Fibroblast of the aortic adventitia (primary cell): Measurements from ENCODE around the gene OR7C1. TPM values are rescaled to one million over a fixed set of nuclear protein-coding genes. Genes with fewer than 3 reads are reported as not detected.

Experiments
- DNase-seq: peaks from one replicate; pipeline ENCODE4 v3.0.0-alpha.2; 2010; ENCODE audit warnings: low read depth
- H3K4me3 ChIP-seq: 2 replicates; pipeline ENCODE4 v1.5.1; 2011; ENCODE audit warnings: low read depth, mild to moderate bottlenecking, control low read depth, low read length, moderate library complexity
- CTCF ChIP-seq: IDR thresholded peaks from 2 replicates; pipeline ENCODE4 v1.5.1; 2011; ENCODE audit warnings: mild to moderate bottlenecking, low read length, control low read depth, inconsistent platforms; ENCODE audit not compliant: insufficient read depth
- total RNA-seq: library from RNA; depleted of rRNA; stranded (reverse); fragments of >200 nt; gene quantifications from 2 replicates; pipeline ENCODE4 v1.2.3, GENCODE V29; 2012; ENCODE audit warnings: low replicate concordance

Gene OR7C1
- total RNA-seq, 1 donor: not detected

- no peak overlapping the region for H3K4me3 ChIP-seq
- no peak for DNase-seq
- no peak for TF ChIP-seq CTCF
Measured at GRCh38 chr19:14840206-14840605, 5.2 kb upstream of the OR7C1 start.

GRCh38 chr19:14837391-14837790 lies 2.4 kb upstream of the OR7C1 start:
- H3K4me3 ChIP-seq: no peak overlapping the region
- DNase-seq: no peak
- TF ChIP-seq CTCF: no peak

- no peak overlapping the region for H3K4me3 ChIP-seq
- no peak for TF ChIP-seq CTCF
- DNase-seq: no peak
Measured at GRCh38 chr19:14830702-14831101, 4.3 kb downstream of the OR7C1 start.

- no peak for DNase-seq
- no peak for TF ChIP-seq CTCF
- H3K4me3 ChIP-seq: no peak overlapping the region
Measured at GRCh38 chr19:14826006-14826405, 9.0 kb downstream of the OR7C1 start.

- TF ChIP-seq CTCF: no peak
- no peak for DNase-seq
- no peak overlapping the region for H3K4me3 ChIP-seq
Measured at GRCh38 chr19:14821937-14822336, 13.0 kb downstream of the OR7C1 start.

- DNase-seq: no peak
- TF ChIP-seq CTCF: no peak
- H3K4me3 ChIP-seq: no peak overlapping the region
Measured at GRCh38 chr19:14818588-14818987, 16.4 kb downstream of the OR7C1 start.

- no peak overlapping the region for H3K4me3 ChIP-seq
- DNase-seq: no peak
- no peak for TF ChIP-seq CTCF
Measured at GRCh38 chr19:14817052-14817451, 17.9 kb downstream of the OR7C1 start.
